ENCODE data around the gene GSE1.

DNA sequence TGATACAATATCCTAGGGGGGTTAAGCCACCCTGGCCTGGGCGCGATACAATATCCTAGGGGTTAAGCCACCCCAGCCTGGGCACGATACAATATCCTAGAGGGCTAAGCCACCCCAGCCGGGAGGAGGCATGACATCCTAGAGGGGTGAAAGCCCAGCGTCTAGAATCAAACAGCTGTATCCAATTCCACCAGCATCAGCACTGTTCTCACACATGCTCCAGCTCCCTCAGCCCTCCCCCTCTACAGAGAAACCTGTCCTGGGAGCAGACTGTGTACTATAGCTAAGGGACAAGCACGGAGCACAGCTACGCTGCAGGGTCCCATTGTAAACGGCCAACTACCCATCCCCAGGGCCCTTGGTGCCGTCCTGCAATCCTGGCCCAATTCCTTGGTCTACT is 69.4 kb downstream of the GSE1 start:
- TF ChIP-seq CTCF (IDR thresholded peaks at IDR 0.05) = no peak
- no peak for TF ChIP-seq POLR2A (IDR thresholded peaks at IDR 0.05)

Data from thyroid gland (tissue), 4 donors.